ENCODE data around the gene NOVA2.
A peak's percentile ranks its signal among the peaks of the same experiment; 100 is the strongest.

The NOVA2 gene

GRCh38 chr19:46017095-46017429, 43.4 kb upstream of the NOVA2 start:
- H3K27ac ChIP-seq (ENCODE audit: low read length) = no peak overlapping the region
- H3K4me2 ChIP-seq (ENCODE audit: low read depth, low read length) = peak overlapping the region; percentile 36; the same call in 1 of the 2 replicates
- no peaks in the 10 kb centered on the region for H3K27me3 ChIP-seq (replicated peaks; ENCODE audit: insufficient read depth, low read length)

GRCh38 chr19:46016426-46017094, 42.9 kb upstream of the NOVA2 start:
- H3K27me3 ChIP-seq (replicated peaks; ENCODE audit: insufficient read depth, low read length) = no peaks in the 10 kb centered on the region
- no peaks in the 10 kb centered on the region for H3K36me3 ChIP-seq (replicated peaks; ENCODE audit: insufficient read depth, low read length)
- DNase-seq = peak; percentile 74
- no peaks in the 10 kb centered on the region for H3K79me2 ChIP-seq (ENCODE audit: low read length)
- H3K4me1 ChIP-seq (ENCODE audit: low read length) = 0 out of 2 replicates have a peak, but pooled peaks cover 4% of the 10 kb centered on the region
- H3K9me3 ChIP-seq (replicated peaks; ENCODE audit: insufficient read depth, low read length) = no peaks in the 10 kb centered on the region
- H3K27ac ChIP-seq (ENCODE audit: low read length) = no peak overlapping the region
- H3F3A ChIP-seq (ENCODE audit: insufficient read depth, low read length) = peaks cover 6% of the 10 kb centered on the region
- H3K9ac ChIP-seq (ENCODE audit: low read length) = peak overlapping the region; percentile 32; the same call in 1 of the 2 replicates
- TF ChIP-seq EZH2 (optimal IDR thresholded peaks at IDR 0.05; ENCODE audit: low read depth, low read length) = no peak
- no peak for TF ChIP-seq EZH2phosphoT487 (IDR thresholded peaks at IDR 0.05; ENCODE audit: low read length)
- peak; percentile 59 for TF ChIP-seq CTCF (IDR thresholded peaks at IDR 0.05; ENCODE audit: low read length)
- no peaks in the 10 kb centered on the region for H4K20me1 ChIP-seq (ENCODE audit: insufficient read depth, low read length)
- no peaks in the 10 kb centered on the region for H3K9me2 ChIP-seq (replicated peaks; ENCODE audit: insufficient read depth, low read length)
- H3K4me2 ChIP-seq (ENCODE audit: low read depth, low read length) = peak overlapping the region; percentile 96
- H3K4me3 ChIP-seq (ENCODE audit: low read length) = peak overlapping the region; percentile 83
- peak overlapping the region; percentile 91 for H2AFZ ChIP-seq (ENCODE audit: low read length)

More at GRCh38 chr19:46017095-46017429, 43.4 kb upstream of the NOVA2 start:
- 0 out of 2 replicates have a peak, but pooled peaks cover 4% of the 10 kb centered on the region for H3K4me1 ChIP-seq (ENCODE audit: low read length)
- H2AFZ ChIP-seq (ENCODE audit: low read length) = no peak overlapping the region
- TF ChIP-seq EZH2 (optimal IDR thresholded peaks at IDR 0.05; ENCODE audit: low read depth, low read length) = no peak
- TF ChIP-seq EZH2phosphoT487 (IDR thresholded peaks at IDR 0.05; ENCODE audit: low read length) = no peak
- H3K9ac ChIP-seq (ENCODE audit: low read length) = no peak overlapping the region
- no peaks in the 10 kb centered on the region for H3K79me2 ChIP-seq (ENCODE audit: low read length)
- no peaks in the 10 kb centered on the region for H4K20me1 ChIP-seq (ENCODE audit: insufficient read depth, low read length)
- H3K4me3 ChIP-seq (ENCODE audit: low read length) = no peak overlapping the region
- DNase-seq = no peak
- peaks cover 6% of the 10 kb centered on the region for H3F3A ChIP-seq (ENCODE audit: insufficient read depth, low read length)
- H3K36me3 ChIP-seq (replicated peaks; ENCODE audit: insufficient read depth, low read length) = no peaks in the 10 kb centered on the region
- H3K9me3 ChIP-seq (replicated peaks; ENCODE audit: insufficient read depth, low read length) = no peaks in the 10 kb centered on the region
- H3K9me2 ChIP-seq (replicated peaks; ENCODE audit: insufficient read depth, low read length) = no peaks in the 10 kb centered on the region

- H2AFZ ChIP-seq (ENCODE audit: low read length) = peak overlapping the region; percentile 91
- TF ChIP-seq EZH2phosphoT487 (IDR thresholded peaks at IDR 0.05; ENCODE audit: low read length) (no peak), EZH2 (optimal IDR thresholded peaks at IDR 0.05; ENCODE audit: low read depth, low read length) (no peak), CTCF (IDR thresholded peaks at IDR 0.05; ENCODE audit: low read length) (no peak)
- H3K9me2 ChIP-seq (replicated peaks; ENCODE audit: insufficient read depth, low read length) = no peaks in the 10 kb centered on the region
- no peaks in the 10 kb centered on the region for H3K79me2 ChIP-seq (ENCODE audit: low read length)
- H3K27me3 ChIP-seq (replicated peaks; ENCODE audit: insufficient read depth, low read length) = no peaks in the 10 kb centered on the region
- H3K4me3 ChIP-seq (ENCODE audit: low read length) = peak overlapping the region; percentile 83
- H4K20me1 ChIP-seq (ENCODE audit: insufficient read depth, low read length) = no peaks in the 10 kb centered on the region
- no peak overlapping the region for H3K27ac ChIP-seq (ENCODE audit: low read length)
- peak overlapping the region; percentile 96 for H3K4me2 ChIP-seq (ENCODE audit: low read depth, low read length)
- 0 out of 2 replicates have a peak, but pooled peaks cover 4% of the 10 kb centered on the region for H3K4me1 ChIP-seq (ENCODE audit: low read length)
- DNase-seq = peak; percentile 27
- H3K36me3 ChIP-seq (replicated peaks; ENCODE audit: insufficient read depth, low read length) = no peaks in the 10 kb centered on the region
- no peaks in the 10 kb centered on the region for H3K9me3 ChIP-seq (replicated peaks; ENCODE audit: insufficient read depth, low read length)
- peaks cover 6% of the 10 kb centered on the region for H3F3A ChIP-seq (ENCODE audit: insufficient read depth, low read length)
- peak overlapping the region; percentile 32; the same call in 1 of the 2 replicates for H3K9ac ChIP-seq (ENCODE audit: low read length)
These were observed 42.2 kb upstream of the NOVA2 start for GRCh38 chr19:46015687-46016425.
